ENCODE measurements around the gene CST3.

- no peak for TF ChIP-seq CTCF (IDR thresholded peaks at IDR 0.05 in 2 of 3, conservative IDR thresholded peaks at IDR 0.05 in 1 of 3; ENCODE audit: control insufficient read depth in 2 of 3, extremely low read depth in 1 of 3, insufficient read depth in 1 of 3, low read depth in 3 of 3, low read length in 3 of 3)
- TF ChIP-seq POLR2AphosphoS5 (IDR thresholded peaks at IDR 0.05; ENCODE audit: low read length): no peak
- TF ChIP-seq CEBPB (IDR thresholded peaks at IDR 0.05; ENCODE audit: borderline replicate concordance in 1 of 2, low read depth in 2 of 2, low read length in 2 of 2): no peak
- TF ChIP-seq FOXK2 (IDR thresholded peaks at IDR 0.05): no peak
- no peak for TF ChIP-seq EP300 (IDR thresholded peaks at IDR 0.05; ENCODE audit: borderline replicate concordance in 1 of 2, control insufficient read depth in 1 of 2, low read depth in 2 of 2, low read length in 2 of 2)
Measured at GRCh38 chr20:23596579-23597250, 41.0 kb downstream of the CST3 start.

Measured in GM12878 (cell line).